PC-3 (cell line): ENCODE results near the gene NIPBL. TPM values are rescaled to one million over a fixed set of nuclear protein-coding genes. Genes with fewer than 3 reads are reported as not detected.

Experiments used
- ATAC-seq: fragments of 200-7000 bp; cut with Tn5 transposase; 2 replicates; pipeline ENCODE4 v1.9.1; 2020; ENCODE audit warnings: mild to moderate bottlenecking, moderate library complexity
- BruUV-seq: library from RNA; stranded (reverse); fragments of 400-500 nt; replicated peaks from 2 replicates; lab custom pipeline; 2021; lab: Mats Ljungman, UMichigan
- CTCF ChIA-PET: fragments of 300-600 bp; sonication (Branson Sonifier 250); formaldehyde crosslinking; loops from one replicate; lab custom pipeline; 2022; ENCODE audit warnings: antibody characterized with exemption; lab: Charles Lee
- POLR2A ChIA-PET: fragments of 300-600 bp; sonication (Branson Sonifier 250); formaldehyde crosslinking; loops from one replicate; lab custom pipeline; 2022; ENCODE audit warnings: antibody characterized with exemption; ENCODE audit not compliant: unreplicated experiment; lab: Charles Lee
- DNase-seq: peaks from one replicate; pipeline ENCODE4 v3.0.0-alpha.2; 2015
- H2AFZ ChIP-seq: fragments of 300-600 bp; sonication (generic); 2 replicates; pipeline ENCODE4 v1.6.0; 2016; ENCODE audit warnings: antibody characterized with exemption, low read length
- H3F3A ChIP-seq: fragments of 300-600 bp; sonication (generic); one replicate; pipeline ENCODE4 v1.6.0; 2017; ENCODE audit warnings: antibody characterized with exemption, low read length, control low read depth, mild to moderate bottlenecking; ENCODE audit not compliant: unreplicated experiment
- H3K27ac ChIP-seq: fragments of 300-600 bp; sonication (generic); 2 replicates; pipeline ENCODE4 v1.5.1; 2016; ENCODE audit warnings: mild to moderate bottlenecking, low read length
- H3K27me3 ChIP-seq: fragments of 300-600 bp; sonication (generic); 2 replicates; pipeline ENCODE4 v1.6.1; 2016; ENCODE audit warnings: low read length, mixed read lengths
- H3K36me3 ChIP-seq: fragments of 300-600 bp; sonication (generic); 2 replicates; pipeline ENCODE4 v1.6.1; 2016; ENCODE audit warnings: low read depth, mixed run types, low read length, mixed read lengths
- H3K4me1 ChIP-seq: fragments of 300-600 bp; sonication (generic); 2 replicates; pipeline ENCODE4 v1.5.1; 2016; ENCODE audit warnings: low read length; ENCODE audit not compliant: insufficient read depth
- H3K4me2 ChIP-seq: fragments of 300-600 bp; sonication (generic); 2 replicates; pipeline ENCODE4 v1.6.0; 2016; ENCODE audit warnings: low read length
- H3K4me3 ChIP-seq: fragments of 300-600 bp; sonication (generic); 2 replicates; pipeline ENCODE4 v1.5.1; 2016; ENCODE audit warnings: mild to moderate bottlenecking, low read length, mixed read lengths
- H3K79me2 ChIP-seq: fragments of 300-600 bp; sonication (generic); 2 replicates; pipeline ENCODE4 v1.6.1; 2017; ENCODE audit warnings: low read length, mixed read lengths
- H3K9ac ChIP-seq: fragments of 300-600 bp; sonication (generic); 2 replicates; pipeline ENCODE4 v1.6.0; 2016; ENCODE audit warnings: mild to moderate bottlenecking, low read length
- H3K9me2 ChIP-seq: fragments of 300-600 bp; sonication (generic); replicated peaks from 2 replicates; pipeline ENCODE4 v1.6.1; 2016; ENCODE audit warnings: mixed run types, low read length, mixed read lengths
- H3K9me3 ChIP-seq: fragments of 300-600 bp; sonication (generic); 2 replicates; pipeline ENCODE4 v1.6.1; 2016; ENCODE audit warnings: low read length, mixed read lengths
- H4K20me1 ChIP-seq: fragments of 300-600 bp; sonication (generic); 2 replicates; pipeline ENCODE4 v1.6.1; 2016; ENCODE audit warnings: low read length, mixed read lengths
- EZH2 ChIP-seq: fragments of 300-600 bp; sonication (generic); IDR thresholded peaks from one replicate; pipeline ENCODE4 v1.6.1; 2017; ENCODE audit warnings: antibody characterized with exemption, mild to moderate bottlenecking, low read length; ENCODE audit not compliant: unreplicated experiment
- EZH2phosphoT487 ChIP-seq: fragments of 300-600 bp; sonication (generic); IDR thresholded peaks from 2 replicates; pipeline ENCODE4 v1.6.1; 2018; ENCODE audit warnings: mild to moderate bottlenecking, antibody characterized with exemption, low read length, borderline replicate concordance
- intact Hi-C: fragments of 100-400 bp; cut with micrococcal nuclease; formaldehyde crosslinking; loops from 2 replicates; pipeline ENCODE4 v1.9.0; 2023
- total RNA-seq: library from RNA; depleted of rRNA; stranded (reverse); fragments of >200 nt; gene quantifications from 2 replicates; pipeline ENCODE4 v1.2.3, GENCODE V29; 2014
- TF ChIP-seq, protein P1 (sequence below): fragments of 300-600 bp; sonication (generic); conservative IDR thresholded peaks from 2 replicates; pipeline ENCODE4 v1.5.1; 2017; ENCODE audit warnings: antibody characterized with exemption, low read depth, mild to moderate bottlenecking, low read length

The NIPBL gene
- total RNA-seq, 1 experiment from 2014 or later = 16.8 TPM

DNA sequence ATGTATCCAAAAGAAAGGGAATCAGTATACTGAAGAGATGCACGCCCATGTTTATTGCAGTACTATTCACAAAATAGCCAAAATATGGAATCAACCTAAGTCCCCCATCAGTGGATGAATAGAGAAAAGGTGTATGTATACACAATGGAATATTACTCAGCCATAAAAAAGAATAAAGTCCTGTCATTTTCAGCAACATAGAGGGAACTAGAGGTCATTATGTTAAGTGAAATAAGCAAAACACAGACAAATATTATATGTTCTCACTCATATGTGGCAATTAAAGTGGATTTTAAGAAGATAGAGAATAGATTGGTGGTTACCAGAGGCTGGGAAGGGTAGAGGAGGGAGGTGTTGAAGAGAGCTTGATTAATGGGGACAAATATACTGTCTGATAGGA lies 88.6 kb downstream of the NIPBL start:
- H3K9me2 ChIP-seq = no peaks in the 10 kb centered on the region
- DNase-seq (no peak), ATAC-seq (no peak)
- ChIA-PET CTCF (no interaction called here), POLR2A (interaction anchor here (0.5 kb wide), 1 partner anchor 341 kb away, joined by 3 read pairs; no protein-coding TSS in a partner anchor)
- no TSS peak for BruUV-seq
- no peaks in the 10 kb centered on the region for H3K4me1 ChIP-seq
- no peaks in the 10 kb centered on the region for H3F3A ChIP-seq
- H2AFZ ChIP-seq = no peak overlapping the region
- H4K20me1 ChIP-seq = no peaks in the 10 kb centered on the region
- H3K36me3 ChIP-seq = peaks cover 6% of the 10 kb centered on the region; the same call in 1 of the 2 replicates
- no peaks in the 10 kb centered on the region for H3K9me3 ChIP-seq
- no peak overlapping the region for H3K4me2 ChIP-seq
- no peak overlapping the region for H3K27ac ChIP-seq
- no peak overlapping the region for H3K9ac ChIP-seq
- intact Hi-C loops = no loop called here
- H3K27me3 ChIP-seq = no peaks in the 10 kb centered on the region
- H3K4me3 ChIP-seq = no peak overlapping the region
- TF ChIP-seq EZH2phosphoT487 (no peak), EZH2 (no peak)
- TF ChIP-seq, protein P1, sequence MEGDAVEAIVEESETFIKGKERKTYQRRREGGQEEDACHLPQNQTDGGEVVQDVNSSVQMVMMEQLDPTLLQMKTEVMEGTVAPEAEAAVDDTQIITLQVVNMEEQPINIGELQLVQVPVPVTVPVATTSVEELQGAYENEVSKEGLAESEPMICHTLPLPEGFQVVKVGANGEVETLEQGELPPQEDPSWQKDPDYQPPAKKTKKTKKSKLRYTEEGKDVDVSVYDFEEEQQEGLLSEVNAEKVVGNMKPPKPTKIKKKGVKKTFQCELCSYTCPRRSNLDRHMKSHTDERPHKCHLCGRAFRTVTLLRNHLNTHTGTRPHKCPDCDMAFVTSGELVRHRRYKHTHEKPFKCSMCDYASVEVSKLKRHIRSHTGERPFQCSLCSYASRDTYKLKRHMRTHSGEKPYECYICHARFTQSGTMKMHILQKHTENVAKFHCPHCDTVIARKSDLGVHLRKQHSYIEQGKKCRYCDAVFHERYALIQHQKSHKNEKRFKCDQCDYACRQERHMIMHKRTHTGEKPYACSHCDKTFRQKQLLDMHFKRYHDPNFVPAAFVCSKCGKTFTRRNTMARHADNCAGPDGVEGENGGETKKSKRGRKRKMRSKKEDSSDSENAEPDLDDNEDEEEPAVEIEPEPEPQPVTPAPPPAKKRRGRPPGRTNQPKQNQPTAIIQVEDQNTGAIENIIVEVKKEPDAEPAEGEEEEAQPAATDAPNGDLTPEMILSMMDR = no peak
- no peaks in the 10 kb centered on the region for H3K79me2 ChIP-seq

DNA sequence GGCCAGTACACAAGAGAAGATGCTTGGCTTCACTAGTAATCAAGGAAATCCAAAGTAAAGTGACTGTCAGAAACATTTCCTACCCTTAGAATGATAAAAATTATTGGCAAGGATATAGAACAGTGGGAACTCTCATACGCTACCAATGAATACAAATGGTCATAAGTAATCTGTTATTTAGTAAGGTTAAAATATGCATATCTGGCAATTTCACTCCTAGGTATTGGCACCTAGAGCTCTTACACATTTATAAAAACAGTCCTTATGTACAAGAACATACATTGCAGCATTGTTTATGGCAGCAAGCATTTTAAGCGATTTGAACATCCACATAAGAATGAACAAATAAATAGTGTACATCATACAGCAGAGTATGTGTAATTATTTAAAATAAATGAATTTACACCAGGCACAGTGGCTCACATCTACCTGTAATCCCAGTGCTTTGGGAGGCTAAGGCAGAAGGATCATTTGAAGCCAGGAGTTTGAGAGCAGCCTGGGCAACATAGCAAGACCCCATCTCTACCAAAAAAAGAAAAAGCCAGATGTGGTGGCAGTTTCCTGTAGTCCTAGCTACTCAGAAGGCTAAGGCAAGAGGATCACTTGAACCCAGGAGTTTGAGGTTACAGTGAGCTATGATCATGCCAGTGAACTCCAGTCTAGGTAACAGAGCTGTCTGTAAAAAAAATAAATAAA lies 93.3 kb downstream of the NIPBL start:
- Histone ChIP-seq H3K9me3 (no peaks in the 10 kb centered on the region), H3K4me3 (no peak overlapping the region), H4K20me1 (no peaks in the 10 kb centered on the region), H3K79me2 (no peaks in the 10 kb centered on the region), H3K4me2 (no peak overlapping the region), H2AFZ (no peak overlapping the region), H3K36me3 (peaks cover 7% of the 10 kb centered on the region; the same call in 1 of the 2 replicates), H3K9ac (no peak overlapping the region), H3F3A (no peaks in the 10 kb centered on the region), H3K4me1 (no peaks in the 10 kb centered on the region), H3K27me3 (no peaks in the 10 kb centered on the region), H3K27ac (no peak overlapping the region), H3K9me2 (no peaks in the 10 kb centered on the region)
- intact Hi-C loops = loop anchor here (2.0 kb wide), 1 partner anchor 13 kb away; no protein-coding TSS in a partner anchor
- TF ChIP-seq EZH2phosphoT487 (no peak), EZH2 (no peak)
- TF ChIP-seq, protein P1 = no peak
- no peak for DNase-seq
- POLR2A ChIA-PET = no interaction called here
- CTCF ChIA-PET = no interaction called here
- no peak for ATAC-seq
- BruUV-seq = no TSS peak

DNA sequence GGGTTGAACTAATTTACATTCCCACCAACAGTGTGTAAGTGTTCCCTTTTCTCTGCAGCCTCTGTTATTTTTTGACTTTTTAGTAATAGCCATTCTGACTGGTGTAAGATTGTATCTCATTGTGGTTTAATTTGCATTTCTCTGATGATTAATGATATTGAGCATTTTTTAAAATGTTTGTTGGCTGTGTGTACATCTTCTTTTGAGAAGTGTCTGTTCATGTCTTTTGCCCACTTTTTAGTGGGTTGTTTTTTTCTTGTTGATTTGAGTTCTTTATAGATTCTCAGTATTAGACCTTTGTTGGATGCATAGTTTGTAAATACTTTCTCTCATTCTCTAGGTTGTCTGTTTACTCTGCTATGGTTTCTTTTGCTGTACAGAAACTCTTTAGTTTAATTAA lies 101.6 kb downstream of the NIPBL start:
- Histone ChIP-seq H3K4me1 (peaks cover 10% of the 10 kb centered on the region), H3K36me3 (peaks cover 7% of the 10 kb centered on the region; the same call in 1 of the 2 replicates), H3K4me3 (no peak overlapping the region), H3K9me3 (no peaks in the 10 kb centered on the region), H4K20me1 (0 out of 2 replicates have a peak, but pooled peaks cover 8% of the 10 kb centered on the region), H3K27ac (no peak overlapping the region), H3F3A (no peaks in the 10 kb centered on the region), H3K9ac (no peak overlapping the region), H3K27me3 (no peaks in the 10 kb centered on the region), H2AFZ (no peak overlapping the region), H3K4me2 (no peak overlapping the region), H3K79me2 (peaks cover 41% of the 10 kb centered on the region), H3K9me2 (no peaks in the 10 kb centered on the region)
- CTCF ChIA-PET = no interaction called here
- DNase-seq (no peak), ATAC-seq (no peak)
- TF ChIP-seq EZH2 (no peak), EZH2phosphoT487 (no peak)
- TF ChIP-seq, protein P1 = no peak
- BruUV-seq = no TSS peak
- intact Hi-C loops = no loop called here
- POLR2A ChIA-PET = no interaction called here
